Stimulated activated naive CD8-positive, alpha-beta T cell treated with anti-CD3 and anti-CD28 coated beads, Interleukin-15, Interleukin-2, amounts not matched to agents 100 ng/mL and 50 ng/mL, for 24 hours (primary cell): Measurements from ENCODE around the gene ATAD3A.

ENCODE experiments used
- H3K27ac Mint-ChIP-seq: one replicate; pipeline ENCODE4 v1.8.0; 2021; ENCODE audit warnings: mild to moderate bottlenecking, mixed read lengths
- H3K27me3 Mint-ChIP-seq: one replicate; pipeline ENCODE4 v1.8.0; 2021; ENCODE audit warnings: mixed read lengths
- H3K36me3 Mint-ChIP-seq: one replicate; pipeline ENCODE4 v1.8.0; 2021; ENCODE audit warnings: low read depth, mixed read lengths
- H3K4me1 Mint-ChIP-seq: one replicate; pipeline ENCODE4 v1.8.0; 2021; ENCODE audit warnings: low read depth, mixed read lengths
- H3K4me3 Mint-ChIP-seq: one replicate; pipeline ENCODE4 v1.8.0; 2021; ENCODE audit warnings: mild to moderate bottlenecking, mixed read lengths
- H3K9me3 Mint-ChIP-seq: one replicate; pipeline ENCODE4 v1.8.0; 2021; ENCODE audit warnings: mixed read lengths

The ATAD3A gene

DNA sequence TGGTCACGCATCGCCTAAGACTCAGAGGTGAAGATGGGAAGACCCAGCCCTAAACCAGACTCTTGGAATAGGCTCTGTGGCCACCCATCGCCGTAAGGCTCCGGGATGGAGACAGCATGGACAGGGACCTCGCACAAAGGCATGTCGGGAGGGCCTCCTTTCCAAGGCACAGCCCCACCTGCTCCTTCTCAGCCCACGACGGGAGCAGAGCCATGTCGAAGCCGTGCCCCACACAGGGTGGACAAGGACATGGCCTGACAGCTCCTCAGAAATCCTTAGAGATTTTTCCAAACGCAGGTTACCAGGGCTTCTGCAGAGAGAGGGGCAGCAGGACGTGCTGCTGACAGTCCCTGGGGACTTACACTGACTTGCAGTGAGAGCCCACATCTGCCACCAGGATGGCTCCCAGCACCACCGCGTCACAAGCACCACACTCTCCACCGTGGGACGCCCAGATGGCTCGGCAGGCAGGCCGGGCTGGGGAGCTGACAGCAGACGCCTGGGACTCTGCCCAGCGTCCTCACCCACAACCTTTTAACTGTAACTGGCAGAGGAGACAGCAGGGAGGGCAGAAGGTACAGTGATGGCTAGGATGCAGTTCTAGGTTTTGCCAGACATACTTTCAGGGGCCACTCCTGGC, 50.7 kb downstream of the ATAD3A start:
- Mint-ChIP-seq H3K4me3 (no peak overlapping the region), H3K27me3 (no peaks in the 10 kb centered on the region), H3K36me3 (peaks cover 51% of the 10 kb centered on the region), H3K4me1 (peaks cover 11% of the 10 kb centered on the region), H3K27ac (no peak overlapping the region), H3K9me3 (no peaks in the 10 kb centered on the region)

DNA sequence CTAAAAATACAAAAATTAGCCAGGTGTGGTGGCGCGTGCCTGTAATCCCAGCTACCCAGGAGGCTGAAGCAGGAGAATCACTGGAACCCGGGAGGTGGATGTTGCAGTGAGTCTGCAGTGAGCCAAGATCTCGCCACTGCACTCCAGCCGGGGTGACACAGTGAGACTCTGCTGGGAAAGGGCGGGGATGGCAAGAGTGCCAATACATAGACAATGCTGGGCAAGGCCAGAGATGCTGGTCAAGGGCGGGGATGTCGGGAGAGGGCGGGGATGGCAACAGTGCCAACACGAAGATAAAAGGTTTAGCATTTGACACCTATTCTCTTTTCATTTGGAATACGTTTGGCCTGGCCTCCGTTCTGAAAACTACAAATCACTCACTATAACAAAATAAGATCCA, 51.7 kb downstream of the ATAD3A start:
- H3K4me3 Mint-ChIP-seq, result no peak overlapping the region
- H3K27me3 Mint-ChIP-seq, result no peaks in the 10 kb centered on the region
- H3K36me3 Mint-ChIP-seq, result peaks cover 51% of the 10 kb centered on the region
- H3K27ac Mint-ChIP-seq, result no peak overlapping the region
- H3K9me3 Mint-ChIP-seq, result no peaks in the 10 kb centered on the region
- H3K4me1 Mint-ChIP-seq, result peaks cover 14% of the 10 kb centered on the region

- H3K27me3 Mint-ChIP-seq, result no peaks in the 10 kb centered on the region
- no peaks in the 10 kb centered on the region for H3K9me3 Mint-ChIP-seq
- H3K27ac Mint-ChIP-seq, result no peak overlapping the region
- H3K4me1 Mint-ChIP-seq, result peaks cover 16% of the 10 kb centered on the region
- peaks cover 52% of the 10 kb centered on the region for H3K36me3 Mint-ChIP-seq
- H3K4me3 Mint-ChIP-seq, result no peak overlapping the region
These were observed 52.3 kb downstream of the ATAD3A start for GRCh38 chr1:1564268-1564667.

GRCh38 chr1:1565340-1565739, 53.4 kb downstream of the ATAD3A start:
- no peak overlapping the region for H3K27ac Mint-ChIP-seq
- H3K4me3 Mint-ChIP-seq, result no peak overlapping the region
- H3K36me3 Mint-ChIP-seq, result peaks cover 63% of the 10 kb centered on the region
- H3K27me3 Mint-ChIP-seq, result no peaks in the 10 kb centered on the region
- peaks cover 26% of the 10 kb centered on the region for H3K4me1 Mint-ChIP-seq
- H3K9me3 Mint-ChIP-seq, result no peaks in the 10 kb centered on the region

- Mint-ChIP-seq H3K4me3 (no peak overlapping the region), H3K4me1 (peaks cover 38% of the 10 kb centered on the region), H3K36me3 (peaks cover 60% of the 10 kb centered on the region), H3K27ac (peak overlapping the region; percentile 31), H3K9me3 (no peaks in the 10 kb centered on the region), H3K27me3 (no peaks in the 10 kb centered on the region)
These were observed 55.4 kb downstream of the ATAD3A start for GRCh38 chr1:1567152-1567875.

DNA sequence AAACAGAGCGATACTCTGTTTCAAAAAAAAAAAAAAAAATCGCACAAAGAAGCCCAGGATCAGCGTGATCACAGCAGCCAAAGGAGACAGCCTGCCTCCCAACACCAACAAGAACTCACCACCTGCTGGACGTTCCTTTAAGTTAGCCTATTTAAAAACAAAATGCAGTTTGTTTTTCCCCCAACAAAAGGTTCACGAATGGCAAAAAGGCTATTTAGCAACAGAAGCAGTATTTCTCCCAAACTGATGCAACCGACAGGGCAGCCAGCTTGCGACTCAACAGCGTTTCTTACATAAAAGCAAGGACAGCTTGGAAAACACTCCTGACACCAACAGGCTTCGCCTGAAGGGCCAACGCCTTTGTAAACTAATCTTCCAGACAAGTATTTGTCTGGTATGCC, 55.9 kb downstream of the ATAD3A start:
- Mint-ChIP-seq H3K4me3 (no peak overlapping the region), H3K27me3 (no peaks in the 10 kb centered on the region), H3K4me1 (peaks cover 43% of the 10 kb centered on the region), H3K36me3 (peaks cover 56% of the 10 kb centered on the region), H3K27ac (no peak overlapping the region), H3K9me3 (no peaks in the 10 kb centered on the region)

- Mint-ChIP-seq H3K4me1 (peaks cover 51% of the 10 kb centered on the region), H3K36me3 (peaks cover 57% of the 10 kb centered on the region), H3K9me3 (no peaks in the 10 kb centered on the region), H3K4me3 (no peak overlapping the region), H3K27me3 (no peaks in the 10 kb centered on the region), H3K27ac (peak overlapping the region; percentile 70)
These were observed 57.4 kb downstream of the ATAD3A start for GRCh38 chr1:1569341-1569740.

DNA sequence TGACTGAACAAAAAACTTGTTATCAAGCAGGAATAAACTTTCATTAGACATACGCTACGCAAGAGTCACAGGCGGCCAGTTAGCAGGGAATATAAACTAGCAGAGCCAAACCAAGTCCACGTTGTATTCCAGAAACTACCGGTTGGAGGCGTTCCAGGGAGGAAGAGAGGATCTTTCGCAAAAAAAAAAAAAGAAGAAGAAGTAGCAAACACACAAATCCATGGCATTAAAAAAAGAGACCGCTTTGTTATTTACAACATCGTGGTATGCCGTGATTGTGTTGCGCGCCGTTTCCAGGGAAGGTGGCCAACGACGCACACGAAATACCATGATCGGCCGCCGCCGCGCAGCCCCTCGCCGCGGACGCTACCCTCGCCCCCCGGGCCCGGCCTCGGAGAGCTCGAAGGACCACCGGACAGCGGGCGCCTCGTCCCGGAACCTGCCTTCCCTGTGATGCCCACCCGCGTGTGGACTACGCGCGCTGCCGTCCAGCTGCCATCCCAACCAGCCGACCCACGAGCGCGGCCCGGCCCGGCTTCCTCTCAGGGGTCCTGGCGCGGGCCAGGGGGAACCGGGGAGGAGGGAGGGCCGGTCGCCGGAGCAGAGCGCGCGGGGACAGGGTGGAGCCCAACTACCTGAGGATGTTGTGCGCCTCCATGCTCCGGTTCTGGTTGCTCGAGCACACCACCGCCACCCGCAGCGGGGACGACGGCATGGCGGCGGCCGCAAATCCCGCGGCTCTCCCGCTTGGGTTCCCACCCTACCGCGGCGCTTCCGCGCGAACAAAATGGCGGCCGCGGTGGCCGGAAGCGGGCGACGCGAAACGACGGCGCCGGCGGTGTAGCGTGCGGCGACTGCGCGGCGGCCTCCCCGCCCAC, 62.1 kb downstream of the ATAD3A start:
- peaks cover 50% of the 10 kb centered on the region for H3K4me1 Mint-ChIP-seq
- H3K4me3 Mint-ChIP-seq, result peak overlapping the region; percentile 99
- no peaks in the 10 kb centered on the region for H3K27me3 Mint-ChIP-seq
- peaks cover 35% of the 10 kb centered on the region for H3K36me3 Mint-ChIP-seq
- peak overlapping the region; percentile 99 for H3K27ac Mint-ChIP-seq
- H3K9me3 Mint-ChIP-seq, result no peaks in the 10 kb centered on the region

GRCh38 chr1:1574721-1575537, 63.0 kb downstream of the ATAD3A start, which contains the start of gene SSU72:
Gene SSU72, minus strand, starts transcription at chr1:1574863. Its CDS starts 306 bp downstream, at chr1:1574557.
- Mint-ChIP-seq H3K27ac (peak within 1 kb of the TSS; percentile 99), H3K4me3 (peak within 1 kb of the TSS; percentile 99), H3K4me1 (peaks cover 42% of the 10 kb centered on the region), H3K9me3 (no peaks in the 10 kb centered on the region), H3K36me3 (peaks cover 27% of the 10 kb centered on the region), H3K27me3 (no peaks in the 10 kb centered on the region)

- Mint-ChIP-seq H3K4me3 (no peak overlapping the region), H3K36me3 (peaks cover 12% of the 10 kb centered on the region), H3K9me3 (no peaks in the 10 kb centered on the region), H3K4me1 (peaks cover 25% of the 10 kb centered on the region), H3K27ac (no peak overlapping the region), H3K27me3 (peaks cover 8% of the 10 kb centered on the region)
These were observed 65.5 kb downstream of the ATAD3A start for GRCh38 chr1:1577367-1578011.

GRCh38 chr1:1578371-1578940, 66.5 kb downstream of the ATAD3A start:
- H3K27ac Mint-ChIP-seq, result no peak overlapping the region
- no peaks in the 10 kb centered on the region for H3K9me3 Mint-ChIP-seq
- H3K36me3 Mint-ChIP-seq, result peaks cover 5% of the 10 kb centered on the region
- H3K4me3 Mint-ChIP-seq, result no peak overlapping the region
- peaks cover 18% of the 10 kb centered on the region for H3K4me1 Mint-ChIP-seq
- H3K27me3 Mint-ChIP-seq, result peaks cover 9% of the 10 kb centered on the region

- H3K27ac Mint-ChIP-seq, result no peak overlapping the region
- H3K4me3 Mint-ChIP-seq, result no peak overlapping the region
- H3K9me3 Mint-ChIP-seq, result no peaks in the 10 kb centered on the region
- no peaks in the 10 kb centered on the region for H3K4me1 Mint-ChIP-seq
- H3K36me3 Mint-ChIP-seq, result no peaks in the 10 kb centered on the region
- H3K27me3 Mint-ChIP-seq, result peaks cover 15% of the 10 kb centered on the region
These were observed 70.8 kb downstream of the ATAD3A start for GRCh38 chr1:1582585-1583346.

DNA sequence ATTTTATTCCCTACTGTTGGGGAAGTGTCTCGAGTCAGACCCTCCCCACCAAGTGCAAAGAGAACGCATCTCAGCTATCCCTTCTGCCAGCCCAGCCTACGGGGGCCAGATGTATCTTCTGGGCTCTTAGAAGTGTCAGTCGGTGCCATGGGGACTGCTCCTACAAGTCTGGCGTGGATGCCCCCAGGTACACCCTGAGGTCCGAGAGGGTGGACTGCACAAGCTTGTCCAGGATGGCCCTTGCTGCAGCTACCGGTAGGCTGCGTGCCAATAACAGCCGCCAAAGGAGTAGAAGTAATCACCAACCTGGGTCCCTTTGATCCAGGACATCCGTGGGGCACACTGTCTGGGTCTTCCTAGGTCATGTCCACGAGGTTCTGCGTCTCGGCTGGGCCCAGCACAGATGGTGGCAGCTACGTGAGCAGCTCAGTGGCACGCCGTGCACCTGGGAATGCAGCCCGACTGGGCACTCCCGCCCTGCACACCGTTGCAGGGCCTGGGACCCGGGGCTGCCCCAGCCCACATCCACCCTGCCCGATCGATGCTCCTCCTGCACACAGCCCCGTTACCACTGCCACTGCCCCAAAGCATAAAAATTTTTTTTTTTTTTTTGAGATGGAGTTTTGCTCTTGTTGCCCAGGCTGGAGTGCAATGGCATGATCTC, 71.5 kb downstream of the ATAD3A start:
- Mint-ChIP-seq H3K27me3 (peaks cover 15% of the 10 kb centered on the region), H3K4me3 (no peak overlapping the region), H3K9me3 (no peaks in the 10 kb centered on the region), H3K36me3 (no peaks in the 10 kb centered on the region), H3K27ac (no peak overlapping the region), H3K4me1 (no peaks in the 10 kb centered on the region)
